NB4 (cell line): Measurements from ENCODE around the gene SYNGR3.

Experiments
- DNase-seq: peaks from one replicate; pipeline ENCODE4 v3.0.0; 2010; ENCODE audit warnings: low read depth
- H3K4me3 ChIP-seq: one replicate; pipeline ENCODE4 v1.5.1; 2011; ENCODE audit warnings: mild to moderate bottlenecking, low read depth, low read length, moderate library complexity
- CTCF ChIP-seq: IDR thresholded peaks from one replicate; pipeline ENCODE4 v1.5.1; 2012; ENCODE audit warnings: low read depth, low read length
- MYC ChIP-seq: IDR thresholded peaks from 2 replicates; pipeline ENCODE4 v1.6.1; 2011; ENCODE audit warnings: low read depth, low read length
- POLR2A ChIP-seq: IDR thresholded peaks from 2 replicates; pipeline ENCODE4 v1.6.1; 2011; ENCODE audit warnings: mild to moderate bottlenecking; ENCODE audit not compliant: insufficient read length; ENCODE audit errors: extremely low read depth
- TF ChIP-seq, protein P1 (sequence below): IDR thresholded peaks from 2 replicates; pipeline ENCODE4 v1.6.1; 2011; ENCODE audit warnings: low read depth, low read length

The SYNGR3 gene

DNA sequence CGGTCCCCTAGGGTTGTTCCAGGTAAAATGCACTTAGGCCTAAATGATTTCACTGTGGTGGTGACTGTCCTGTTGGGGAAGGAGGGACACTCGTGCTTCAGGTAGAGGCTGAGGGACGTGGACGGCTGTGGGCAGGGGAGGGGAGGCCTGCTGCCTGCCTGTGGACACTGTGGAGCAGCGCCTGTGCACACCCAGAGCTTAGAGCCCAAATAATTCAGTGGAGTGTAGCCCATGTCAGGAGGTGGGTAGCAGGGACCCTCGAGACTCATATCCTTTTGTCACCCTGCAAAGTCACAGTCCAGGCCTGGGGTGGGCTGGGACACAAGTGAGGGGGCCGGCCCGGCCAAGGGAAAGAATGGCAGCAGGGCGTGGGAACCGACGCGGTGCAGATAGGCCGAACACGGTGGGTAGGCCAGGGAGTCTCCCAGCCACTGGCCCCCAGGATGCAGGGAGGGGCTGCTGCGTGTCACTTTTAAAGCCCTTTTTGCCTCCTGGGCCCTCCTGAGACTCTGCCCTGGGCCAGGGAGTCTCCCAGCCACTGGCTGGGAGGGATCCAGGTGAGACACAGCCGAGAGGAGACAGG is 36.2 kb downstream of the SYNGR3 start:
- no peak overlapping the region for H3K4me3 ChIP-seq
- TF ChIP-seq, protein P1, sequence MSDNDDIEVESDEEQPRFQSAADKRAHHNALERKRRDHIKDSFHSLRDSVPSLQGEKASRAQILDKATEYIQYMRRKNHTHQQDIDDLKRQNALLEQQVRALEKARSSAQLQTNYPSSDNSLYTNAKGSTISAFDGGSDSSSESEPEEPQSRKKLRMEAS, result no peak
- TF ChIP-seq POLR2A, result no peak
- no peak for TF ChIP-seq MYC
- no peak for TF ChIP-seq CTCF
- DNase-seq, result no peak

DNA sequence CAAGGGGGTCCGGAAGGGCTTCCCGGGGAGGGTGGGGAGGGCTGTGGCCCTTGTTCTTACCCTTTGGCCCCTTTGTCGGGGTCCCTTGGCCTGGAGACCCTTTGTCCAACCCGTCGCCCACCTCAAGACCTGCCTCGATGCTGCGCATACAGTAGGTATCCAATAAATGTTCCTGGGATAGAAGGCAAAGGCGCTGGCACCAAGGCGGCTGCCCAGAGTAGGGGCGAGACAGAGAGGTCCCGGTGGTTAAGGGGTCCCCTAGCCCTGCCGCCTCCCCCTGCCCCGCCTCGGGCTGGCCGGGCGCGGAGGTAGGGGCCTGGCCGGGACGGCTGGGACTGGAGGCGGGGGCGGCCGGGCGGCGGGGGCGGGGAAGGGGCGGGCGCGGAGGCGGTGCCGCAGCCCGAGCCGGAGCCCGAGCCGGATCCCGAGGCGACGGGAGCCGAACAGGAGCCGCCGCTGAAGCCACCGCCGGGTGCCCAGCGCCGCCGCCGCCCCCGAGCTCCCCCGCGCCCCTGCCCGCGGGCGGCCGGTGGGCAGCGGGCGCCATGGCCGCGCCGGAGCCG is 36.8 kb downstream of the SYNGR3 start, which contains the start of gene NHERF2:
TSS of gene NHERF2 (plus strand) at position 442 of the 563 bp plus-strand sequence. CDS start at position 546, 104 bp downstream.
- peak; percentile 46 for DNase-seq
- no peak within 1 kb of the TSS for H3K4me3 ChIP-seq
- TF ChIP-seq MYC (no peak), POLR2A (no peak), CTCF (no peak)
- TF ChIP-seq, protein P1, result no peak

GRCh38 chr16:2027024-2028010 is 37.5 kb downstream of the SYNGR3 start:
- no peak for DNase-seq
- TF ChIP-seq MYC (no peak), CTCF (no peak)
- no peak overlapping the region for H3K4me3 ChIP-seq

GRCh38 chr16:2028146-2028545 is 38.4 kb downstream of the SYNGR3 start:
- no peak overlapping the region for H3K4me3 ChIP-seq
- TF ChIP-seq CTCF (no peak), POLR2A (no peak), MYC (no peak)
- TF ChIP-seq, protein P1, result no peak
- no peak for DNase-seq

- DNase-seq, result no peak
- TF ChIP-seq POLR2A, result no peak
- TF ChIP-seq CTCF, result no peak
- TF ChIP-seq MYC, result no peak
- TF ChIP-seq, protein P1, result no peak
- no peak overlapping the region for H3K4me3 ChIP-seq
These were observed 39.0 kb downstream of the SYNGR3 start for GRCh38 chr16:2028620-2029220.
